ENCODE data around the gene SLC22A6.
"Not testable (repeated sequence)": the region's sequence is repeated elsewhere in the genome, so short reads cannot be mapped to it uniquely, and the experiment has no call there.

DNA sequence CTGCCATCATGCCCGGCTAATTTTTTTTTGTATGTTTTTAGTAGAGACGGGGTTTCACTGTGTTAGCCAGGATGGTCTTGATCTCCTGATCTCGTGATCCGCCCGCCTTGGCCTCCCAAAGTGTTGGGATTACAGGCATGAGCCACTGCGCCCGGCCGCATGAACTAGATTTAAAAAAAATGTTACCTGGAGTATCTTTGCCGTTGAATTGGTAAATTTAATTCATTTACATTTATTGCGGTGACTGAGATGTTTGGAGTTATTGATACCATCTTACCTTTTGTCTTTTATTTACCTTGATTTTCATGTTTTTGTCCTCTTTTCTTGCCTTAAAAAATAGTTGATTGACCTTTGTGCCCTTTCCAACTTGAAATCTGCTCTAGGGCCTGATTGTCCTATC is 39.2 kb downstream of the SLC22A6 start:
- not testable (repeated sequence) for TF ChIP-seq CTCF, EP300, POLR2A (IDR thresholded peaks at IDR 0.05)

All from tibial nerve (tissue), 4 donors.